Body of pancreas (tissue), 4 donors: ENCODE data around the gene TAGLN2. TPM values are rescaled to one million over a fixed set of nuclear protein-coding genes. Genes with fewer than 3 reads are reported as not detected.

Experiments used
- ATAC-seq: fragments of 150-250 bp; one replicate; pipeline ENCODE4 v1.9.1; 2016
- DNase-seq, 4 donors: peaks; one replicate each; pipeline ENCODE4 v3.0.0-alpha.2; 2019
- H3K27ac ChIP-seq, 4 donors: fragments of 200-600 bp; sonication (generic); 1 replicate in 3 of 4; 2 replicates in 1 of 4; pipeline versions ENCODE4 v1.5.1 to v1.6.1; 2016 to 2019; ENCODE audit warnings: mild to moderate bottlenecking in 1 of 4, mixed read lengths in 1 of 4, moderate library complexity in 1 of 4
- H3K27me3 ChIP-seq, 2 donors: fragments of 200-600 bp; sonication (generic); one replicate each; pipeline ENCODE4 v1.6.0; 2016; ENCODE audit warnings: mild to moderate bottlenecking in 1 of 2
- H3K36me3 ChIP-seq, 2 donors: fragments of 200-600 bp; sonication (generic); replicated peaks in 1 of 2; 2 replicates each; pipeline ENCODE4 v1.5.1; 2016; ENCODE audit warnings: low read depth in 2 of 2; ENCODE audit not compliant: insufficient read depth in 1 of 2
- H3K4me1 ChIP-seq: fragments of 200-600 bp; sonication (generic); one replicate; pipeline ENCODE4 v1.6.0; 2016
- H3K4me3 ChIP-seq, 2 donors: fragments of 200-600 bp; sonication (generic); 1 replicate in 1 of 2; 2 replicates in 1 of 2; pipeline ENCODE4 v1.5.1; 2016 to 2019
- H3K9me3 ChIP-seq, 3 donors: fragments of 200-600 bp; sonication (generic); 1 replicate in 2 of 3; 2 replicates in 1 of 3; pipeline ENCODE4 v1.5.1; 2016
- CTCF ChIP-seq, 7 experiments: fragments of 450-650 bp in 4 of 7; fragments of 200-600 bp in 3 of 7; sonication (generic) in 3 of 7; IDR thresholded peaks; one replicate each; pipeline ENCODE4 v1.5.1; 2016 to 2019; ENCODE audit warnings: antibody characterized with exemption in 7 of 7
- POLR2A ChIP-seq, 3 donors: fragments of 450-650 bp; IDR thresholded peaks; one replicate each; pipeline ENCODE4 v1.6.1; 2016; ENCODE audit warnings: antibody characterized with exemption in 3 of 3, mild to moderate bottlenecking in 2 of 3
- WGBS, 2 donors: methylation state at CpG; one replicate each; pipeline ENCODE4 v1.1.5; 2017; 5-methylcytosine and 5-hydroxymethylcytosine counted together
- intact Hi-C: fragments of 100-400 bp; cut with DNase I; formaldehyde crosslinking; loops from one replicate; pipeline ENCODE4 v1.15.1; 2023
- total RNA-seq, 2 donors: library from RNA; depleted of rRNA; stranded (reverse); fragments of >200 nt; gene quantifications; one replicate each; pipeline ENCODE4 v1.1.0, GENCODE V29; 2016

TAGLN2 gene
- total RNA-seq: 100 to 1,000 TPM in 1 of 2 donors, 10 to 100 TPM in 1; 63.0 to 118 TPM

DNA sequence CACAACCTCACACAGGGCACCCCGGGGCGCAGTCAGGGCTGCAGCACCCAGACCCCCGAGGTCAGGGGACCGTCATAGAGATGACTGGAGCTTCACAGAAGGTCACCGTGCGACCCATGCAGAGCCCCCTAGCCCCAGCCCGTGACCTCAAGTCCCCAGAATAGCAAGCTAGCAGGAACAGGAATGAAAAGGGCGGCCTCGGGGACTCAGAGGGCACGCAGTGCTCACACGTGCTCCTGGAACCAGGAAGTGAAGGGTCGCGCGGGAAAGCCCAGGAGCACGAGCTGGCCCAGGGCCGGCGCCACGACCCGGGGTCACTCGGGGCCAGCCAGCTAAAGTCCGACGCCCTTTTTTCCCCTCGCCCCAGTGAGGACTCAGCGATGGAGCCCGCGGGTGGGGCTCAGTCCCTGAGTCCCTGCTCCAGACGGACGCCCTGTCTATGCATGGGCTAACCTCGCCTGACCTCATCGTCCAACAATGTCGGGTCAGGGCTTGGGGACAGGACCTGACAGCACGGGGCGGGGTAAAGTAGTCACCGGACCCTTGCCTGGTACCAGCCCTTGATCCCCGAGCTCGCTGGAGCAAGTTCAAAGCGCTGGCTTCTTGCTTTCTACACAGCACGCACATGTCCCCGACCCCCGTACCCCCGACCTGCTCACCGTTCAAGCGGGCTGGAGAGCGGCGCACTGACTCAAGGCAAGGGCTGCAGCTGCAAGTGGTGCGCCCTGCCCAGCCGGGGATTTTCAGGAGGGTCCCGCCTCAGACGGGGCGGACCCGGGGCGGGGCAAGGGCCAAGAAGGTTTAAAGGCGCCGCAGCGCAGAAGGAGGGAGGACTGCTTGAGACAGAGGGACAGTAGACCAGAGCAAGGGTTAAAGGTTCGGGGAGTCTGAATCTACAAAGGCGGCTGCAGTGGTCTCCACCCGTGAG, at the start of gene TAGLN2:
Gene TAGLN2 (minus strand): TSS at position 717 of the 928 bp plus-strand sequence. CDS start 4,998 bp downstream, outside the sequence.
- H3K4me3 ChIP-seq: peak within 1 kb of the TSS; percentile 49 to 54
- H3K27me3 ChIP-seq: no peaks in the 10 kb centered on the region
- peaks cover 67% of the 10 kb centered on the region for H3K4me1 ChIP-seq
- no peaks in the 10 kb centered on the region for H3K9me3 ChIP-seq
- intact Hi-C loops: no loop called here
- ATAC-seq (peak; percentile 62), DNase-seq (peak; percentile 91 to 92 (median 92))
- H3K36me3 ChIP-seq: peaks cover 0 to 1% of the 10 kb centered on the region in 2 donors
- WGBS, 2 donors: 0% methylated on average over 35 to 57 of the region's 58 CpGs
- H3K27ac ChIP-seq: peak within 1 kb of the TSS; percentile 94 to 99 (median 97)
- TF ChIP-seq POLR2A (IDR thresholded peaks at IDR 0.05) (peak; percentile 97 to 99 (median 99)), CTCF (IDR thresholded peaks at IDR 0.05) (peak in 1 of 7 experiments; percentile 15)

- Histone ChIP-seq H3K27me3 (no peaks in the 10 kb centered on the region), H3K4me1 (peaks cover 19% of the 10 kb centered on the region), H3K4me3 (no peak overlapping the region), H3K9me3 (no peaks in the 10 kb centered on the region), H3K27ac (no peak overlapping the region), H3K36me3 (no peaks in the 10 kb centered on the region)
- DNase-seq: no peak
- ATAC-seq: no peak
- intact Hi-C loops: no loop called here
- no peak for TF ChIP-seq CTCF (IDR thresholded peaks at IDR 0.05)
- no peak for TF ChIP-seq POLR2A (IDR thresholded peaks at IDR 0.05)
- WGBS, 2 donors: 87 to 93% methylated on average over 7 of the region's 7 CpGs
These were observed 49.2 kb upstream of the TAGLN2 start for GRCh38 chr1:159974350-159974965.

- TF ChIP-seq CTCF (IDR thresholded peaks at IDR 0.05): no peak
- TF ChIP-seq POLR2A (IDR thresholded peaks at IDR 0.05): no peak
- peaks cover 19% of the 10 kb centered on the region for H3K4me1 ChIP-seq
- DNase-seq (no peak), ATAC-seq (no peak)
- no peaks in the 10 kb centered on the region for H3K9me3 ChIP-seq
- H3K4me3 ChIP-seq: no peak overlapping the region
- no peaks in the 10 kb centered on the region for H3K36me3 ChIP-seq
- intact Hi-C loops: no loop called here
- WGBS, 2 donors: 79 to 86% methylated on average over 5 to 6 of the region's 6 CpGs
- no peaks in the 10 kb centered on the region for H3K27me3 ChIP-seq
- H3K27ac ChIP-seq: no peak overlapping the region
These were observed 48.1 kb upstream of the TAGLN2 start for GRCh38 chr1:159973350-159973940.

- Histone ChIP-seq H3K36me3 (no peaks in the 10 kb centered on the region), H3K27me3 (no peaks in the 10 kb centered on the region), H3K27ac (no peak overlapping the region), H3K4me1 (peaks cover 19% of the 10 kb centered on the region), H3K4me3 (no peak overlapping the region), H3K9me3 (no peaks in the 10 kb centered on the region)
- 81 to 99% methylated on average over 5 to 8 of the region's 8 CpGs for WGBS, 2 donors
- TF ChIP-seq POLR2A (IDR thresholded peaks at IDR 0.05) (no peak), CTCF (IDR thresholded peaks at IDR 0.05) (no peak)
- DNase-seq: no peak
- no peak for ATAC-seq
- intact Hi-C loops: no loop called here
These were observed 47.3 kb upstream of the TAGLN2 start for GRCh38 chr1:159972443-159973205.
